Measurements from ENCODE around the gene CCDC107.

DNA sequence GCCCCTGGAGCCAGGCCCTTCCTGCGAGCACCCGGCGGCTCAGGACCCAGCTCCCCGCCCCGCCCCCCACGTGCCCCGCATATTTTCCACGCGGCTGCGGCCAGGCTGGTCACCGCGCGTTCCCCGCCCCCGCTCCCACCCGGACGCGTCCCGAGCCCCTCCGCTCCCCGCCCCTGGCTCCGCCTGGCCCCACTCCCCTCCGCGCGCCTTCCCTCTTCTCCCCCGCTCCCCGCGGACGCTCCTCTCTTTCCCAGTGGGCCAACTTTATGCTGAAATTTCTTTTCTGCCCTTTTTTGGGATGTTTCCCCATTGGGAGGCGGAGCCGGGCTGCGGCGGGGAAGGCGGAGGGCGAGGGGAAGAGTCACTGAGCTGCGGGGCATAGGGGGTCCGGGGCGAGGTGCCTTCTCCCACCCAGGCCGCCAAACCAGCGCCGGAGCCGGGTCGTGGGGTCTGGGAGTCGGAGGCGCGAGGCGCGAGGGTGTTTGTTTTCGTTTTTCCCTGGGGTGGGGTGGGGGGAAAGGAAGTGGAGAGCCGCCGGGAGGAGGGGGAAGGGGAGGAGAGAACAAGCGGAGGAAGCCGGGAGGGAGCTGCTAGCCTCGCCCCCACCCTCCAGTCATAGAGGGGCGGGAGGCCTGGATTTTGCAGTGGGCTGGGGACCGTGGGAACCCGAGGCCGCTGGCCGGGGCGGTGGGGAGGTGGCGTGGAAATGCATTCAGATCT lies 32.7 kb downstream of the CCDC107 start:
- TF ChIP-seq POLR2A (IDR thresholded peaks at IDR 0.05; ENCODE audit: low read length) (no peak), GATA1 (IDR thresholded peaks at IDR 0.05; ENCODE audit: low read depth, low read length) (no peak)
